A549 (cell line): Measurements from ENCODE around the gene TMEM272. TPM values are rescaled to one million over a fixed set of nuclear protein-coding genes. Genes with fewer than 3 reads are reported as not detected.

Experiments used
- ATAC-seq, 2 experiments: fragments of 200-7000 bp in 1 of 2; fragments of >200 bp in 1 of 2; cut with Nextera tagmentation in 1 of 2; cut with Tn5 transposase in 1 of 2; 3 replicates each; pipeline versions ENCODE4 v1.8.0 to v1.9.1; 2018 to 2020; ENCODE audit warnings: mild to moderate bottlenecking in 1 of 2, moderate library complexity in 1 of 2
- CTCF ChIA-PET: fragments of 300-600 bp; sonication (Branson Sonifier 250); formaldehyde crosslinking; extraction: SDS; loops from one replicate; lab custom pipeline; 2021; ENCODE audit warnings: antibody characterized with exemption, inconsistent platforms; lab: Yijun Ruan, JAX
- POLR2A ChIA-PET: fragments of 350-600 bp; formaldehyde crosslinking; extraction: SDS; loops from one replicate; lab custom pipeline; 2021; ENCODE audit warnings: antibody characterized with exemption, inconsistent platforms; lab: Yijun Ruan, JAX
- DNase-seq, 2 experiments: peaks; one replicate each; pipeline versions ENCODE4 v3.0.0 to v3.0.0-alpha.2; 2011 to 2016; ENCODE audit warnings: low read depth in 1 of 2, low spot score in 1 of 2
- FAIRE-seq: peaks from 2 replicates; lab custom pipeline; 2011; peaks lifted over from hg19 to GRCh38; lab: Jason Lieb, UNC
- H3K27ac ChIP-seq, 2 experiments: fragments of >200 bp; sonication (Bioruptor Twin); formaldehyde crosslinking; 3 replicates each; pipeline ENCODE4 v1.5.1; 2016 to 2017
- H3K4me1 ChIP-seq: fragments of >200 bp; sonication (Bioruptor Twin); formaldehyde crosslinking; 3 replicates; pipeline ENCODE4 v1.6.1; 2016
- H3K4me2 ChIP-seq: fragments of >200 bp; sonication (Bioruptor Twin); formaldehyde crosslinking; 3 replicates; pipeline ENCODE4 v1.6.1; 2016
- H3K4me3 ChIP-seq: fragments of >200 bp; sonication (Bioruptor Twin); formaldehyde crosslinking; 3 replicates; pipeline ENCODE4 v1.5.1; 2016
- H3K9me3 ChIP-seq: fragments of >200 bp; sonication (Bioruptor Twin); formaldehyde crosslinking; 3 replicates; pipeline ENCODE4 v1.6.1; 2016
- BHLHE40 ChIP-seq: IDR thresholded peaks from 2 replicates; pipeline ENCODE4 v1.6.1; 2012; ENCODE audit warnings: low read depth, low read length, inconsistent platforms
- CBX2 ChIP-seq: fragments of 200-600 bp; sonication (generic); IDR thresholded peaks from 2 replicates; pipeline ENCODE4 v1.6.1; 2016; ENCODE audit warnings: low read depth, mild to moderate bottlenecking, borderline replicate concordance
- CBX8 ChIP-seq: fragments of 200-600 bp; sonication (generic); IDR thresholded peaks from 2 replicates; pipeline ENCODE4 v1.6.1; 2016
- EHF ChIP-seq: fragments of 250-450 bp; sonication (Bioruptor Pico); IDR thresholded peaks from 2 replicates; pipeline ENCODE4 v1.5.0; 2020; ENCODE audit warnings: mild to moderate bottlenecking
- EHMT2 ChIP-seq: fragments of 200-600 bp; sonication (generic); IDR thresholded peaks from 2 replicates; pipeline ENCODE4 v1.6.1; 2016; ENCODE audit warnings: antibody characterized with exemption, low read depth, mild to moderate bottlenecking, moderate library complexity
- FOSL2 ChIP-seq, 2 experiments: fragments of 450-650 bp in 1 of 2; fragments of >200 bp in 1 of 2; sonication (Bioruptor Twin) in 1 of 2; formaldehyde crosslinking; IDR thresholded peaks; 2 replicates each; pipeline versions ENCODE4 v1.5.0 to v1.6.1; 2016 to 2020; ENCODE audit warnings: mild to moderate bottlenecking in 1 of 2, moderate library complexity in 1 of 2
- HEYL ChIP-seq: fragments of 250-450 bp; sonication (Bioruptor Pico); IDR thresholded peaks from 2 replicates; pipeline ENCODE4 v1.8.0; 2021; ENCODE audit warnings: mild to moderate bottlenecking, moderate library complexity
- KDM5A ChIP-seq: fragments of 200-600 bp; sonication (generic); IDR thresholded peaks from 2 replicates; pipeline ENCODE4 v1.6.1; 2016; ENCODE audit warnings: antibody characterized with exemption, mild to moderate bottlenecking
- MAFK ChIP-seq: fragments of 450-650 bp; IDR thresholded peaks from 2 replicates; pipeline ENCODE4 v1.6.1; 2014; ENCODE audit not compliant: partially characterized antibody
- MYC ChIP-seq: IDR thresholded peaks from 2 replicates; pipeline ENCODE4 v1.6.1; 2012; ENCODE audit warnings: mild to moderate bottlenecking, inconsistent platforms, low read length, improper control_type of control experiment, borderline replicate concordance
- NFE2L2 ChIP-seq: fragments of 150-350 bp; conservative IDR thresholded peaks from 2 replicates; pipeline ENCODE4 v1.6.1; 2014; ENCODE audit warnings: low read length
- NR3C1 ChIP-seq: fragments of >200 bp; sonication (Bioruptor Twin); formaldehyde crosslinking; IDR thresholded peaks from 3 replicates; pipeline ENCODE4 v1.6.1; 2017
- PHF8 ChIP-seq: fragments of 200-600 bp; sonication (generic); IDR thresholded peaks from 2 replicates; pipeline ENCODE4 v1.6.1; 2016; ENCODE audit warnings: low read depth, mild to moderate bottlenecking, antibody characterized with exemption, moderate library complexity, borderline replicate concordance
- RAD21 ChIP-seq, 2 experiments: fragments of >200 bp in 1 of 2; sonication (Bioruptor Twin) in 1 of 2; formaldehyde crosslinking in 1 of 2; IDR thresholded peaks in 1 of 2; conservative IDR thresholded peaks in 1 of 2; 2 replicates in 1 of 2; 3 replicates in 1 of 2; pipeline ENCODE4 v1.6.1; 2012 to 2018; ENCODE audit warnings: inconsistent platforms in 1 of 2
- RFX5 ChIP-seq: fragments of 450-650 bp; IDR thresholded peaks from 2 replicates; pipeline ENCODE4 v1.7.1; 2014; ENCODE audit warnings: antibody characterized with exemption, mild to moderate bottlenecking, moderate library complexity
- SMC3 ChIP-seq: fragments of >200 bp; sonication (Bioruptor Twin); formaldehyde crosslinking; IDR thresholded peaks from 3 replicates; pipeline ENCODE4 v1.6.1; 2018; ENCODE audit warnings: inconsistent platforms
- TP53 ChIP-seq: fragments of 250-450 bp; sonication (Bioruptor Pico); IDR thresholded peaks from 2 replicates; pipeline ENCODE4 v1.5.0; 2021; ENCODE audit warnings: mild to moderate bottlenecking, moderate library complexity
- WGBS: methylation state at CpG from one replicate; pipeline ENCODE4 v1.1.6; 2017; ENCODE audit errors: missing lambda C conversion rate; 5-methylcytosine and 5-hydroxymethylcytosine counted together
- polyA plus RNA-seq, 4 experiments: library from polyadenylated mRNA; depleted of rRNA in 3 of 4; stranded (reverse); fragments of >200 nt; fragmentation: RNase III in 1 of 4; extraction: RNeasy Plus Mini Kit Qiagen cat#74134 plus additional on column Dnase treatment in 1 of 4; gene quantifications; 2 replicates in 3 of 4; 3 replicates in 1 of 4; pipeline ENCODE4 v1.2.3, GENCODE V29; 2011 to 2017
- TF ChIP-seq, protein P1 (sequence below): fragments of >200 bp; sonication (Bioruptor Twin); formaldehyde crosslinking; IDR thresholded peaks from 3 replicates; pipeline ENCODE4 v1.5.1; 2016

Gene TMEM272
- polyA plus RNA-seq, 2 of the 4 experiments (the other 2 are of a cell fraction) = not detected

DNA sequence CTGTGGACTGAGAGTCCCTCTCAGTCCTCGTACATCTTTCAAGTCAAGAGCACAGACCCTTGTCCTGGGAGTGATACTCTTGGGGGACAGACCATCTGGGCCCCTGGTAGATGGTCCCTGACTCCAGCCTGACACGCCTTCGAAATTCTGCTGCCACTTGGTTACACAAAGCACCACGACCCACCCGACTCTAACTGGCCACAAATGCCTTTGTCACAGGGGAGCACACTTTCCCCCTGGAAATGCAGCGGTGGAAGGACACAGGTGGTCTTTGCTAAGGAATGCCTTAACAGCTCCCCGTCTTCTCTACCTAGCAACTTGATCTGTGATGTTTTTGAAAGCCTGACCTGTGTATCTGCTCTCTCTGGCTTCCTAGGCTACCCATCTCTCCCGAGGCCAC, 27.3 kb downstream of the TMEM272 start:
- DNase-seq (no peak), FAIRE-seq (no peak), ATAC-seq (no peak)
- Histone ChIP-seq H3K4me1 (peaks cover 13% of the 10 kb centered on the region; the same call in 1 of the 3 replicates), H3K27ac (no peak overlapping the region), H3K9me3 (no peaks in the 10 kb centered on the region), H3K4me3 (no peak overlapping the region), H3K4me2 (no peak overlapping the region)
- CTCF ChIA-PET = interaction anchor here (0.6 to 1.3 kb wide), 2 partner anchors 310 to 604 kb away, joined by 3 to 4 read pairs; no protein-coding TSS in a partner anchor
- POLR2A ChIA-PET = no interaction called here
- WGBS = 69% methylated on average over 5 of the region's 8 CpGs
- no peak for TF ChIP-seq PHF8
- no peak for TF ChIP-seq BHLHE40
- no peak for TF ChIP-seq NR3C1
- no peak for TF ChIP-seq MAFK
- TF ChIP-seq, all 56 proteins: peak for 0

GRCh38 chr13:51816604-51817249, 28.2 kb downstream of the TMEM272 start:
- Histone ChIP-seq H3K4me2 (peak overlapping the region; percentile 47), H3K9me3 (no peaks in the 10 kb centered on the region), H3K4me3 (no peak overlapping the region), H3K4me1 (peaks cover 17% of the 10 kb centered on the region; the same call in 1 of the 3 replicates), H3K27ac (no peak overlapping the region)
- TF ChIP-seq RFX5 = peak; percentile 77; the same call in 1 of the 2 replicates
- TF ChIP-seq MAFK = no peak
- TF ChIP-seq FOSL2 (IDR thresholded peaks at IDR 0.05) = no peak
- 0 out of 2 replicates have a peak, but pooled peaks have one; percentile 5 for TF ChIP-seq FOSL2 (CRISPR knock-in tag; IDR thresholded peaks at IDR 0.05)
- DNase-seq = peak in 1 of 2 experiments; percentile 40
- ChIA-PET POLR2A (no interaction called here), CTCF (interaction anchor here (0.9 to 5.4 kb wide), 7 partner anchors 11 to 419 kb away, joined by 3 to 60 read pairs (median 14); partner anchors contain the start of gene NEK5)
- peak; percentile 27 to 43; a peak in 2 of 6 replicates for ATAC-seq
- 40% methylated on average over 19 of the region's 19 CpGs for WGBS
- no peak for FAIRE-seq

DNA sequence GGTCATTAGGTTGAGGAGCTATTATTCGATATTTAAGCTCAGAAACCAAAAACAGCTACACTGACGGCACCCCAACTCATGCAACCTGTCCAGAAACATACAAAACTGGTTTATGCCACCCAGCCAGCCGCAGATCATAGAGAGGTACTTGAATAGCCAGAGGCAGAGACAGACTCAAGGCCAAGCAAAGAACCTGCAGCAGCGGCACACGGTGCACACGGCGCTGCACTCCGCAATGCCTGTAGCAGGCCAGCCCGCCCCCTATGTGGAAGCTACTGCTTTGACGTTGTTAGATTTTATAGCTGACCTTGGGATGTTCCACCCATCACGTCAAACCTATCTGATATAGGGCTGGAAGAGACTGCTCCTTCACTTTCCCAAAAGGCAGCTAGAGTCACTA, 29.1 kb downstream of the TMEM272 start:
- H3K4me3 ChIP-seq = no peak overlapping the region
- DNase-seq = no peak
- 70% methylated on average over 11 of the region's 11 CpGs for WGBS
- no peak overlapping the region for H3K27ac ChIP-seq
- no peak for FAIRE-seq
- H3K9me3 ChIP-seq = no peaks in the 10 kb centered on the region
- ATAC-seq = peak in 1 of 2 experiments; percentile 19; a peak in 1 of 6 replicates
- TF ChIP-seq EHF (CRISPR knock-in tag) (no peak), NFE2L2 (no peak), KDM5A (no peak), CBX8 (no peak), EHMT2 (no peak), TP53 (CRISPR knock-in tag) (no peak)
- TF ChIP-seq, all 56 proteins: peak for 0
- ChIA-PET CTCF (interaction anchor here (0.6 to 5.4 kb wide), 29 partner anchors 10 to 690 kb away, joined by 3 to 60 read pairs (median 4); partner anchors contain the start of gene NEK5), POLR2A (interaction anchor here (0.6 kb wide), 1 partner anchor 384 kb away, joined by 6 read pairs; no protein-coding TSS in a partner anchor)
- Histone ChIP-seq H3K4me2 (no peak overlapping the region), H3K4me1 (peaks cover 17% of the 10 kb centered on the region; the same call in 1 of the 3 replicates)

- 16% methylated on average over 13 of the region's 13 CpGs for WGBS
- CTCF ChIA-PET = interaction anchor here (0.6 to 5.4 kb wide), 38 partner anchors 8 to 689 kb away, joined by 3 to 60 read pairs (median 4); partner anchors contain the start of gene NEK5
These were observed 29.9 kb downstream of the TMEM272 start for GRCh38 chr13:51814825-51815650.

More at GRCh38 chr13:51814825-51815650, 29.9 kb downstream of the TMEM272 start:
- Histone ChIP-seq H3K9me3 (no peaks in the 10 kb centered on the region), H3K27ac (peak overlapping the region; percentile 34 to 51; a peak in 1 of 6 replicates), H3K4me1 (peaks cover 17% of the 10 kb centered on the region; the same call in 1 of the 3 replicates), H3K4me3 (peak overlapping the region; percentile 8; the same call in 1 of the 3 replicates), H3K4me2 (peak overlapping the region; percentile 70)
- FAIRE-seq (no peak), ATAC-seq (peak; percentile 67 to 91; a peak in 5 of 6 replicates), DNase-seq (peak; percentile 45 to 60)
- TF ChIP-seq, protein P1, sequence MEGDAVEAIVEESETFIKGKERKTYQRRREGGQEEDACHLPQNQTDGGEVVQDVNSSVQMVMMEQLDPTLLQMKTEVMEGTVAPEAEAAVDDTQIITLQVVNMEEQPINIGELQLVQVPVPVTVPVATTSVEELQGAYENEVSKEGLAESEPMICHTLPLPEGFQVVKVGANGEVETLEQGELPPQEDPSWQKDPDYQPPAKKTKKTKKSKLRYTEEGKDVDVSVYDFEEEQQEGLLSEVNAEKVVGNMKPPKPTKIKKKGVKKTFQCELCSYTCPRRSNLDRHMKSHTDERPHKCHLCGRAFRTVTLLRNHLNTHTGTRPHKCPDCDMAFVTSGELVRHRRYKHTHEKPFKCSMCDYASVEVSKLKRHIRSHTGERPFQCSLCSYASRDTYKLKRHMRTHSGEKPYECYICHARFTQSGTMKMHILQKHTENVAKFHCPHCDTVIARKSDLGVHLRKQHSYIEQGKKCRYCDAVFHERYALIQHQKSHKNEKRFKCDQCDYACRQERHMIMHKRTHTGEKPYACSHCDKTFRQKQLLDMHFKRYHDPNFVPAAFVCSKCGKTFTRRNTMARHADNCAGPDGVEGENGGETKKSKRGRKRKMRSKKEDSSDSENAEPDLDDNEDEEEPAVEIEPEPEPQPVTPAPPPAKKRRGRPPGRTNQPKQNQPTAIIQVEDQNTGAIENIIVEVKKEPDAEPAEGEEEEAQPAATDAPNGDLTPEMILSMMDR = peak; percentile 70
- peak; percentile 73; the same call in 2 of the 3 replicates for TF ChIP-seq SMC3
- TF ChIP-seq CBX8 = no peak
- TF ChIP-seq RAD21 (conservative IDR thresholded peaks at IDR 0.05 in 1 of 2, IDR thresholded peaks at IDR 0.05 in 1 of 2) = peak; percentile 68
- no peak for TF ChIP-seq MYC
- TF ChIP-seq CBX2 = no peak
- TF ChIP-seq HEYL = no peak
- POLR2A ChIA-PET = interaction anchor here (0.6 kb wide), 3 partner anchors 362 to 394 kb away, joined by 3 to 6 read pairs (median 3); no protein-coding TSS in a partner anchor
